Measurements from ENCODE around the gene KRTAP2-2. TPM values are rescaled to one million over a fixed set of nuclear protein-coding genes. Genes with fewer than 3 reads are reported as not detected.
"Not testable (repeated sequence)": the region's sequence is repeated elsewhere in the genome, so short reads cannot be mapped to it uniquely, and the experiment has no call there.

The KRTAP2-2 gene
- total RNA-seq, result not detected
- polyA plus RNA-seq (2013, experiment 1 of 2), result not detected
- polyA plus RNA-seq (2013, experiment 2 of 2), result not detected
- long read RNA-seq, experiment 1, result 0 reads
- long read RNA-seq, experiment 2, result 0 reads
- long read RNA-seq, experiment 3, result 0 reads
- long read RNA-seq, experiment 4, result 0 reads

GRCh38 chr17:41055130-41055529, at the start of gene KRTAP2-2:
Gene KRTAP2-2, minus strand, starts transcription at chr17:41055230. Its CDS starts 19 bp downstream, at chr17:41055211.
- not testable (repeated sequence) for H3K9me3 Mint-ChIP-seq; H3K9ac ChIP-seq (ENCODE audit: extremely low read depth, low read length, poor library complexity, severe bottlenecking); DNase-seq; H3K4me3 Mint-ChIP-seq; H3K27me3 ChIP-seq (ENCODE audit: control insufficient read depth, insufficient read depth, low read length, poor library complexity, severe bottlenecking); H3K27me3 Mint-ChIP-seq (ENCODE audit: insufficient read depth); H3K4me3 ChIP-seq (ENCODE audit: low read length); H3K27ac Mint-ChIP-seq; H3K4me1 Mint-ChIP-seq; H3K36me3 Mint-ChIP-seq (ENCODE audit: low read depth); H3K27ac ChIP-seq (ENCODE audit: low read depth, low read length); H3K9me3 ChIP-seq (ENCODE audit: control insufficient read depth, low read length); H3K4me1 ChIP-seq (ENCODE audit: control insufficient read depth, insufficient read depth, low read length); H3K36me3 ChIP-seq (ENCODE audit: control insufficient read depth, insufficient read depth, low read length)
- WGBS, 2 experiments (ENCODE audit: insufficient coverage in 1 of 2, insufficient read length in 1 of 2), result 100% methylated on average over 1 of the region's 6 CpGs; no CpG with 5 or more reads in 1 of the 2 experiments

- H3K4me3 ChIP-seq (ENCODE audit: low read length); H3K27ac Mint-ChIP-seq; H3K27me3 ChIP-seq (ENCODE audit: control insufficient read depth, insufficient read depth, low read length, poor library complexity, severe bottlenecking); H3K27me3 Mint-ChIP-seq (ENCODE audit: insufficient read depth); H3K36me3 Mint-ChIP-seq (ENCODE audit: low read depth); H3K4me1 Mint-ChIP-seq; H3K9me3 ChIP-seq (ENCODE audit: control insufficient read depth, low read length); H3K4me1 ChIP-seq (ENCODE audit: control insufficient read depth, insufficient read depth, low read length); DNase-seq; H3K4me3 Mint-ChIP-seq; H3K36me3 ChIP-seq (ENCODE audit: control insufficient read depth, insufficient read depth, low read length); H3K27ac ChIP-seq (ENCODE audit: low read depth, low read length); H3K9ac ChIP-seq (ENCODE audit: extremely low read depth, low read length, poor library complexity, severe bottlenecking); H3K9me3 Mint-ChIP-seq: not testable (repeated sequence)
- WGBS, 2 experiments (ENCODE audit: insufficient coverage in 1 of 2, insufficient read length in 1 of 2), result 80% methylated on average over 1 of the region's 2 CpGs; no CpG with 5 or more reads in 1 of the 2 experiments
Observed at GRCh38 chr17:41104386-41105038, 49.5 kb upstream of the KRTAP2-2 start.

- no CpG with 5 or more reads among the region's 1 CpG for WGBS, 2 experiments (ENCODE audit: insufficient coverage in 1 of 2, insufficient read length in 1 of 2)
- H3K4me1 ChIP-seq (ENCODE audit: control insufficient read depth, insufficient read depth, low read length), result no peaks in the 10 kb centered on the region
- peaks cover 9% of the 10 kb centered on the region for H3K4me1 Mint-ChIP-seq
- H3K27ac Mint-ChIP-seq, result no peak overlapping the region
- no peak overlapping the region for H3K9ac ChIP-seq (ENCODE audit: extremely low read depth, low read length, poor library complexity, severe bottlenecking)
- H3K9me3 Mint-ChIP-seq, result peaks cover 3% of the 10 kb centered on the region
- H3K27me3 ChIP-seq (ENCODE audit: control insufficient read depth, insufficient read depth, low read length, poor library complexity, severe bottlenecking), result no peaks in the 10 kb centered on the region
- no peaks in the 10 kb centered on the region for H3K36me3 Mint-ChIP-seq (ENCODE audit: low read depth)
- H3K4me3 ChIP-seq (ENCODE audit: low read length), result no peak overlapping the region
- H3K9me3 ChIP-seq (ENCODE audit: control insufficient read depth, low read length), result no peaks in the 10 kb centered on the region
- no peak for DNase-seq
- no peak overlapping the region for H3K4me3 Mint-ChIP-seq
- no peak overlapping the region for H3K27ac ChIP-seq (ENCODE audit: low read depth, low read length)
- peaks cover 2% of the 10 kb centered on the region for H3K27me3 Mint-ChIP-seq (ENCODE audit: insufficient read depth)
- H3K36me3 ChIP-seq (ENCODE audit: control insufficient read depth, insufficient read depth, low read length), result no peaks in the 10 kb centered on the region
- no peak for TF ChIP-seq CTCF (conservative IDR thresholded peaks at IDR 0.05)
Observed at GRCh38 chr17:41103896-41104295, 48.9 kb upstream of the KRTAP2-2 start.

GRCh38 chr17:41101586-41102259, 46.7 kb upstream of the KRTAP2-2 start, which contains the start of gene KRTAP4-16:
Gene KRTAP4-16, minus strand, starts transcription at chr17:41102209. Its CDS starts 0 bp downstream, at chr17:41102209.
- Histone ChIP-seq H3K27me3 (ENCODE audit: control insufficient read depth, insufficient read depth, low read length, poor library complexity, severe bottlenecking) (no peaks in the 10 kb centered on the region), H3K4me1 (ENCODE audit: control insufficient read depth, insufficient read depth, low read length) (no peaks in the 10 kb centered on the region), H3K9me3 (ENCODE audit: control insufficient read depth, low read length) (no peaks in the 10 kb centered on the region), H3K9ac (ENCODE audit: extremely low read depth, low read length, poor library complexity, severe bottlenecking) (no peak within 1 kb of the TSS), H3K4me3 (ENCODE audit: low read length) (no peak within 1 kb of the TSS), H3K36me3 (ENCODE audit: control insufficient read depth, insufficient read depth, low read length) (no peaks in the 10 kb centered on the region), H3K27ac (ENCODE audit: low read depth, low read length) (no peak within 1 kb of the TSS)
- TF ChIP-seq CTCF (conservative IDR thresholded peaks at IDR 0.05), result no peak
- Mint-ChIP-seq H3K27me3 (ENCODE audit: insufficient read depth) (peaks cover 4% of the 10 kb centered on the region), H3K36me3 (ENCODE audit: low read depth) (no peaks in the 10 kb centered on the region), H3K27ac (no peak within 1 kb of the TSS), H3K4me3 (no peak within 1 kb of the TSS), H3K9me3 (no peaks in the 10 kb centered on the region), H3K4me1 (no peaks in the 10 kb centered on the region)
- DNase-seq, result no peak
- WGBS, 2 experiments (ENCODE audit: insufficient coverage in 1 of 2, insufficient read length in 1 of 2), result 72 to 74% methylated on average over 6 to 8 of the region's 10 CpGs

- not testable (repeated sequence) for H3K36me3 ChIP-seq (ENCODE audit: control insufficient read depth, insufficient read depth, low read length); DNase-seq; H3K4me3 Mint-ChIP-seq; H3K27ac Mint-ChIP-seq; H3K4me3 ChIP-seq (ENCODE audit: low read length); H3K27me3 ChIP-seq (ENCODE audit: control insufficient read depth, insufficient read depth, low read length, poor library complexity, severe bottlenecking); H3K27ac ChIP-seq (ENCODE audit: low read depth, low read length); H3K4me1 ChIP-seq (ENCODE audit: control insufficient read depth, insufficient read depth, low read length); H3K4me1 Mint-ChIP-seq; H3K36me3 Mint-ChIP-seq (ENCODE audit: low read depth); H3K9ac ChIP-seq (ENCODE audit: extremely low read depth, low read length, poor library complexity, severe bottlenecking); H3K9me3 Mint-ChIP-seq; H3K27me3 Mint-ChIP-seq (ENCODE audit: insufficient read depth); H3K9me3 ChIP-seq (ENCODE audit: control insufficient read depth, low read length)
- 90 to 95% methylated on average over 5 to 7 of the region's 7 CpGs for WGBS, 2 experiments (ENCODE audit: insufficient coverage in 1 of 2, insufficient read length in 1 of 2)
Observed at GRCh38 chr17:41099682-41100480, 44.9 kb upstream of the KRTAP2-2 start.
